HepG2 (cell line): ENCODE measurements around the gene SAMD10. TPM values are rescaled to one million over a fixed set of nuclear protein-coding genes. Genes with fewer than 3 reads are reported as not detected.

ENCODE experiments used
- FOXA1 ChIP-seq, 2 experiments: fragments of 450-650 bp in 1 of 2; sonication (generic) in 1 of 2; formaldehyde crosslinking in 1 of 2; IDR thresholded peaks; 2 replicates each; pipeline versions ENCODE4 v1.4.0 to v1.6.1; 2016 to 2020; ENCODE audit warnings: missing genetic modification reagents in 1 of 2
- GABPA ChIP-seq, 2 experiments: IDR thresholded peaks; 2 replicates each; pipeline ENCODE4 v1.6.1; 2011 to 2016; ENCODE audit warnings: low read depth in 2 of 2, low read length in 1 of 2, missing biosample characterization in 1 of 2, missing genetic modification characterization in 1 of 2
- HDAC6 ChIP-seq: fragments of 200-600 bp; sonication (generic); IDR thresholded peaks from 2 replicates; pipeline ENCODE4 v1.7.0; 2017; ENCODE audit warnings: mild to moderate bottlenecking, antibody characterized with exemption, low read length, low read depth
- MEF2D ChIP-seq: sonication (generic); formaldehyde crosslinking; IDR thresholded peaks from 2 replicates; pipeline ENCODE4 v1.5.1; 2020; ENCODE audit warnings: mild to moderate bottlenecking, missing genetic modification reagents
- RELA ChIP-seq: sonication (generic); formaldehyde crosslinking; IDR thresholded peaks from 2 replicates; pipeline ENCODE4 v1.4.0; 2020; ENCODE audit warnings: missing genetic modification reagents
- RXRB ChIP-seq: IDR thresholded peaks from 2 replicates; pipeline ENCODE4 v1.6.1; 2016; ENCODE audit warnings: borderline replicate concordance, missing genetic modification reagents, missing compliant biosample characterization
- THAP11 ChIP-seq: IDR thresholded peaks from 2 replicates; pipeline ENCODE4 v1.6.1; 2016; ENCODE audit warnings: missing biosample characterization, missing genetic modification reagents
- ZFP37 ChIP-seq: sonication (generic); formaldehyde crosslinking; IDR thresholded peaks from 2 replicates; pipeline ENCODE4 v1.4.0; 2020; ENCODE audit warnings: missing genetic modification reagents, borderline replicate concordance
- ZNF280B ChIP-seq: sonication (generic); formaldehyde crosslinking; IDR thresholded peaks from 2 replicates; pipeline ENCODE4 v1.5.0; 2020; ENCODE audit warnings: missing genetic modification reagents, mild to moderate bottlenecking, borderline replicate concordance
- ZNF354B ChIP-seq: sonication (generic); formaldehyde crosslinking; IDR thresholded peaks from 2 replicates; pipeline ENCODE4 v1.8.0; 2022; ENCODE audit warnings: mild to moderate bottlenecking, missing genetic modification reagents
- ZNF407 ChIP-seq: sonication (generic); formaldehyde crosslinking; IDR thresholded peaks from one replicate; pipeline ENCODE4 v1.5.1; 2020; ENCODE audit warnings: mild to moderate bottlenecking, missing genetic modification reagents; ENCODE audit errors: not compliant biosample characterization
- ZNF580 ChIP-seq: IDR thresholded peaks from 2 replicates; pipeline ENCODE4 v1.6.1; 2016; ENCODE audit warnings: low read depth, borderline replicate concordance
- ZNF660 ChIP-seq: sonication (generic); formaldehyde crosslinking; IDR thresholded peaks from 2 replicates; pipeline ENCODE4 v1.5.1; 2020; ENCODE audit warnings: mild to moderate bottlenecking, low read depth, missing genetic modification reagents, borderline replicate concordance
- ZNF713 ChIP-seq: sonication (generic); formaldehyde crosslinking; IDR thresholded peaks from 2 replicates; pipeline ENCODE4 v1.4.0; 2020; ENCODE audit warnings: mild to moderate bottlenecking, missing genetic modification reagents
- polyA plus RNA-seq, 8 experiments: library from polyadenylated mRNA; depleted of rRNA in 3 of 8; stranded (reverse) in 7 of 8; unstranded in 1 of 8; fragments of >200 nt; fragmentation: Illumina TruSeq in 4 of 8; extraction: Trizol in 4 of 8; gene quantifications; 2 replicates each; pipeline versions ENCODE4 v1.2.1 to v1.2.3, GENCODE V29; 2011 to 2016; ENCODE audit warnings: low read depth in 4 of 8, missing spikeins in 1 of 8, mixed read lengths in 1 of 8; ENCODE audit not compliant: insufficient read depth in 1 of 8
- total RNA-seq, 5 experiments: library from RNA; depleted of rRNA; stranded (reverse); fragments of >200 nt; fragmentation: Illumina TruSeq; extraction: Trizol; gene quantifications; 2 replicates each; pipeline ENCODE4 v1.2.3, GENCODE V29; 2016; ENCODE audit warnings: low read depth in 1 of 5
- TF ChIP-seq, protein P1 (sequence below): sonication (generic); formaldehyde crosslinking; IDR thresholded peaks from 2 replicates; pipeline ENCODE4 v1.4.0; 2020; ENCODE audit warnings: missing genetic modification reagents

Gene SAMD10
- total and polyA plus RNA-seq, 2 of the 13 experiments (the other 11 are each of a cell fraction or from before 2014, with no cell fraction given): 6.1 to 11.0 TPM

DNA sequence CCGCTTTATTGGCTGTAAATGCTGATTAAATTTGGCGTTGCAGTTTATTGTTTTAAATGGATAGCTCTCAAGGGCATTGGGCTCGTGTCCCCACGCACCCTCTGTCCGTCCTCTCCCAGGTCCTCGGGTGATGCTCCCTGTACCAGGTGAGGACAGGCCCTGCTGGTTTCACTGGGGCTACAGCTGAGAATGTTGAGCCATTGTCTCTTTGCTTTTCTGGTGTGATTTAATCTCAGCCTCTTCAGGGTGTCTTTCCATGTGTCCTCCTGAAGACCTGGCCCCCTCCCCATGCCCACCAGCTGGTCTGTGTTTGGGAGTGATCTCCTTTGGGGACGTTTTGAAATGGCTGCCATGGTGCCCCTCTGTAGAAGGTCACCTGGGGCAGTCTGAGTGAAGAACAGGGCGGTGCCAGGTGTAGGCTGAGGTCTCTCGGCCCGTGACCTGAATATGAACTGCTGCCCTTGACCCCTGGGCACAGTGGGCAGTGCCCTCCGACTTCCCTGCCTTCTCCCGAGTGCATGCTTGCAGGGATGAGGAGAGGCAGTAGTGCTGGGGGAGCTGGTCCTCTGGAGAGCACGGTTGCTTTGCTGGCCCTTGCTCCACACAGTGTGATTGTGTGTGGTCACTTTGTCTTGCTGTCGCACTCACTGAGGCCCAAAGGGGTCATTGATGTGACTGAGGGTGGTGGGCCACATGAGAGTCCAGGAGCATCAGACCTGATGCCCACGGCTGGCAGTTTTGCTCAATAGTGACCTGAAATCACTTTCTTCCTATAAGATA is 44.1 kb upstream of the SAMD10 start (continued):
- TF ChIP-seq GABPA (IDR thresholded peaks at IDR 0.05; ENCODE audit: low read depth, low read length) (no peak), GABPA (CRISPR knock-in tag; IDR thresholded peaks at IDR 0.05; ENCODE audit: low read depth) (no peak), MEF2D (CRISPR knock-in tag) (no peak; the same call in none of the 2 replicates), ZNF660 (0 out of 2 replicates have a peak, but pooled peaks have one; percentile 55), ZNF580 (CRISPR knock-in tag) (no peak), ZFP37 (no peak), ZNF407 (no peak), ZNF280B (peak; percentile 81; the same call in 1 of the 2 replicates), HDAC6 (no peak), THAP11 (CRISPR knock-in tag) (no peak), ZNF354B (no peak), RELA (CRISPR knock-in tag) (no peak), RXRB (CRISPR knock-in tag) (no peak; the same call in 1 of the 2 replicates), ZNF713 (CRISPR knock-in tag) (no peak), FOXA1 (IDR thresholded peaks at IDR 0.05) (no peak), FOXA1 (CRISPR knock-in tag; IDR thresholded peaks at IDR 0.05) (peak; percentile 16; the same call in 1 of the 2 replicates)
- TF ChIP-seq, protein P1, sequence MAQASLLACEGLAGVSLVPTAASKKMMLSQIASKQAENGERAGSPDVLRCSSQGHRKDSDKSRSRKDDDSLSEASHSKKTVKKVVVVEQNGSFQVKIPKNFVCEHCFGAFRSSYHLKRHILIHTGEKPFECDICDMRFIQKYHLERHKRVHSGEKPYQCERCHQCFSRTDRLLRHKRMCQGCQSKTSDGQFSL (CRISPR knock-in tag): no peak
